LoVo (cell line): ENCODE measurements around the gene HRH2.
"Not testable (repeated sequence)": the region's sequence is repeated elsewhere in the genome, so short reads cannot be mapped to it uniquely, and the experiment has no call there.

Source experiments
- DNase-seq: peaks from one replicate; pipeline ENCODE4 v3.0.0-alpha.2; 2016; ENCODE audit warnings: low spot score

The HRH2 gene

DNA sequence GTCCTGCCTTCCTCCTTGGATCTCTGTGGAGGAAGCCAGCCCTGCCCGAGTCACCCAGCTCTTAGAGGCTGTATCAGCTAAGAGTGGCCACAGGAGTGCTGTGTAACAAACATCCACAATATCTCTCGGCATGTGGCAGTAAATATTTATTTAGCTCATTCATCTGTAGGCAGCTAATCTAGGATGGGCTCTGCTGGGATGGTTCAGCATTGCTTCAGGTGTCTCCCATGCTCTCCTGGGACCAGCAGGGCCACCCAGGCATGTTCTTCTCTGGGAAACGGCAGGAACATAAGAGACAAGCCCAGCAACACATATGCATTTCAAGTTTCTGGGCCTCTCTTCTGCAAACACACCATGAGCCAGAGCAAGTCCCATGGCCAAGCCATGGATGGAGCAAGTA, 56.1 kb downstream of the HRH2 start:
- DNase-seq: no peak

DNA sequence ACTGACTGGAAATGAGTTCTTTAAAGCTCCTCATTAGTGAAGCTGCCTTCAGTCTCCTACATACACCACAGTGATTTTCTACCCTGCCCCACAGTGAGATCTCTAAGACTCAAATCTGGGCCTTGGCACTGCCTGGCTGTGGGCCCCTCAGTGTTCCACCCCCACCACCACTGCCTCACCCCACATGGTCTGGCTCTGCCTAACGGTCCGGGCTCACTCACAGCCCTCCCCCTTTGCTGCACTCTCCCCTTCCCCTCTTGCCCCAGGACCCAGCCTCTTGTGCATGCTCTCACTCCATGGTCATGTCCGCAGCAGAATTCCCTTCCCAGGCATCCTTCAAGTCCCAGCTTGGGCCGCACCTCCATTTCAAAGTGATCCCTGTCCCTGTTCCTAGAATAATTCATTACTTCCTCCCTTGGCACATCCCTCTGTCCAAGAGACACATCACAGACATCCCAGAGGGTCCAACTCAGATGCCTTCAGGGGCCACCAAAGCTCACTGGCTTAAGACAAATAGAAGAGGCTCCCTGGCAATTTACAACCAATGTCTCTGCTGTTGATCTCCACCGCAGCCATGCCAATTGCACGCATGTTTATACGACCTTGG, 56.7 kb downstream of the HRH2 start:
- no peak for DNase-seq

DNA sequence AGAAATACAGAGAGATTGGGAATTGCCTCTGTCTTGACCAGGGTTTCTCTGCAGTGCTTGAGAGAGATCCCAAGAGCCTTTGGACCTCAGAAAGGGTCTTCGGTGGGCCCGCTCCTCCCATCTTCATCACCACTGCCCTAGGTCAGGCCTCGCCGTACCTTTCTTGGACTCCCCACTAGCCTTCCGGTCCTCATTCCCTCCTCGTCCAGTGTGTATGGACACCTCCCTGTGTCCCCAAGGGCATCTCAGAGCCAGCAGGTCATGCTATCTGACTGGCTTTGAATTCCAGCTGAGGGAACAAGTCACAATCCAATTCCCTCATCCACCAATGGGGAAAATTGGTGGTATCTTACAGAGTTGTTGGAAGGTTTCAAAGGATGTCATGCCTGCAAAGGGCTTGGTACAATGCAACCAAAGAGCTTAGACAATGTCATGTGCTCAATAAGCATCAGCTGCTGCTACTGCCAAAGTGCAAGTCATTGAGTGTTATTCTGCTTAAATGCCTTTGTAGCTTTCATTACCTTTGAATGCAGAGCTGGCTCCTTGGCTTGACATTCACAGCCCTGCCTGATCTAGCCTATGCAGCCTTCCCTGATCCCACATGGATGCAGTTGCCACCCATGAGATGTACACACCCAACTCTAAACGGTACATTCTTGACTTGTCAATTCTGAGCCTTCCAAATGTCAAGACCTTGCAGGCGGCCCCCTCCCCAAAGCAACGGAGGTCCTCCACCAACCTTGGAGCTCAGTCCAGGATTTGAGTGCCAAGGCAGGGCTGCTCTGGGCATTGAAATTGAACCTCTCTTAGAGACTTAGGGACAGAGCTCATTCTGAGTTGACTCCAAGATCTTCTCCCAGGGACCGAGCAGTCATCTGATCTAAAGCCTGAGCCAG, 58.0 kb downstream of the HRH2 start:
- no peak for DNase-seq

DNA sequence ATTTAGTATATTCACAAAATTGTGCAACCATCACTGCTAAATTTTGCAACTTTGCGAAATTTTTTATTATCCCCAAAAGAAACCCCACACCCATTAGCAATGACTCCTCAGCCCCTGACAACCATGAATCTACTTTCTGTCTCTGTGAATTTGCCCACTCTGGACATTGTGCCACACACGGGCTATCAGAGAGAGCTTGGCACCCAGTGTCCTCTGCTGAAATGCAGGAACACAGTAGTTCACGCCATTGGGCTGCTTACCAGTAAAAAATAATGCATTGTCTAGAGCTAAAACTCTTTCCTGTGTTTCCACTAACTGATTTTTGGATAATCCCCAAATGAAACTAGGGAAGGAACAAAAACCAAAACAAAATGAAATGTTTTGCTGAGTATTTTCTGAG, 60.0 kb downstream of the HRH2 start:
- DNase-seq: no peak

DNA sequence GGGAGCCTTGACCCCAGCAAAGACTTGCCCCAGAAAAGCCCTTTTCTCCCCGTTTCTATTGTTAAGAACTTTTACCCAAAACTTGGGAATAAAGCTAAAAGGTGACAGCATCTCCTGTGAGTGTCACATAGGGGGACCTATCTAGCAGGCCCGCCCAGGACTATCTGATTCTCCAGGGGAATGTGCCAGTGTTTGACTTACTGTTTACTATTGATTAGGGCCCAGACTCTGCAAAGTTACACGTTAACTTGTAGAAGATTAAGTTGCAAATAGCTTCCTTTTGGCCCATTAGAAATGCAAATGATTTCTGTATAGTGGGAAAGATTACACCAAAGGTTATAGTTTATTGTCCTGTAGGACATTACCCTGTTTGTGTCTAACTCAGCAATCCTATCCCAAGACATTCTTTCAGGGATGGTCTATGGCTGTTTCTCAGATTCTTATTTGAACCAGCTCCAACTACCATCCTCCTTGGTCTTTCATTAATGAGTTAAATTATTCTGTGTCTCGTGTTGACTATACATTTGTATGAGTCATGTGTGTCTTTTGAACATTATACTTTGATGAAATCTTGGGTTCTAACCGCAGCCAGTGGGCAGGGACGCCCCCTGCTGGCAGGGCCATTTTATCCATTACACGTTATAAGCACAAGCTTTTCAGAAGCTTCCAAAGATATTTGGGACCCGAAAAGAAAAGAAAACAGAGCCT, 60.7 kb downstream of the HRH2 start:
- DNase-seq: peak; percentile 21

DNA sequence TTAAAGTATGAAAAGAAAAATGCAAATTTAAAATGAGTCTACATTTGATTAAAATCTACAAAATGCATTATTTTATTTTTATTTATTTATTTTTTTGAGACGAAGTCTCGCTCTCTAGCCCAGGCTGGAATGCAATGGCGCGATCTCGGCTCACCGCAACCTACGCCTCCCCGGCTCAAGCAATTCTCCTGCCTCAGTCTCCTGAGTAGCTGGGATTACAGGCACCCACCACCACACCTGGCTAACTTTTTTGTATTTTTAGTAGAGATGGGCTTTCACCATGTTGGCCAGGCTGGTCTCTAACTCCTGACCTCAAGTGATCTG, 61.2 kb downstream of the HRH2 start:
- DNase-seq: not testable (repeated sequence)

DNA sequence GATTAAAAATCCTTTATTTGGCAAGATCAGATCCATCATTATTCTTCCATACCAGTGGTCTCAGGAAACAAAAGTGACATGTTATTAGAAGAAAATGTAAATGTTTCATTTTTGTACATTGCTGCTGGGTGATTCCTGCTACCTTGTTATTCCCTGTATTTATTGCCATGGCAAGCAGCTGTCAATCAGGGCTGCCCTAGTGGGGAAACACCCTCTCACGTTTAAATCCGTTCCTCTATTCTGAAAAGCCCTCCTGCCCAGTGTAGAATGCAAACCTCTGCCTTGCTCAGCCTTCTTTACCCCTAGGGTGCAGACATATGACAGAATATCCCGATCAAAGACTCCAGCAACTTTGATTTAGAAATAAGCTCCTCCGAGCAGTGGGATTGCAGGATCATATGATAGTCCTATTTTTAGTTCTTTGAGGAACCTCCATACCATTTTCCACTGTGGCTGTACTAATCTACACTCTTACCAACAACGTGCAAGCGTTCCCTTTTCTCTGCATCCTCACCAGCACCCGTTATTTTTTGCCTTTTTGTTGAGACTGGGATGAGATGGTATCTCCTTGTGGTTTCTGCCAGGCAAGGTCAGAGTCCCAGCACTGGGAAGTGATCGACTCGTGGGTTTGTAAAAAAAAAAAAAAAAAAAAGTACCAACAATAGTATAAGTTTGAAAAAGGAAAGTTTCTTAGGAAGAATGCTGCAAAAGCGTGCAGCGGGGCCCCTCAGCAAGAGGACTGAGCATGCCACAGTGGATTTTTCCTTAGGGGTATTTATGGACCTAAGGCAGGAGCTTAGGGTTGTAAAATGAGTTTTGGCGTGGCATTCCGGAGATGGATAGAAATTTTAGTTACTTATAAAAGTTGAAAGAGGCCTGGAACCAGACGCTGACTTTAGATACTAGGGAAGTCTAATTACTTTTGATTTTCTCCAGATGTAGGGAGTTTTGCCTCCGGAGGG, 66.7 kb downstream of the HRH2 start:
- no peak for DNase-seq

DNA sequence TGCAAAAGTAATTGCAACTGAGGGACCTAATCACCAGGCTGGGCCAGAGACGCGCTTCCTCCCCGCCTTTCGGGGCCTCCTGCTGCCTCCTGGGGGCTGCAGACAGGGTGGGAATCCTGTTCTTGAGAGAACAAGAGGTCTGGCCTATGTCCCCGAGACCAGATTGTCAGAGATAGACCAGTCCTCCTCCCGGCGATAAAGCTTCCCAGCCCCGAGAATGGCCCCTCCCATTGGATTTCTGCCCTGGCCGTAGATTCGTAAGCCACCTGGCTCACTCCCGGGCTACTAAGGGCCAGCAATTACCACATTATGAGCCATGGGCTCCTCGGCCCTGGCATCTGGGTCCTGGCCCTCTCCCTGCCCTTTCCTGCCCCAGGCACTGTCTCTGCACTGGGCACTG, 70.4 kb downstream of the HRH2 start:
- no peak for DNase-seq

DNA sequence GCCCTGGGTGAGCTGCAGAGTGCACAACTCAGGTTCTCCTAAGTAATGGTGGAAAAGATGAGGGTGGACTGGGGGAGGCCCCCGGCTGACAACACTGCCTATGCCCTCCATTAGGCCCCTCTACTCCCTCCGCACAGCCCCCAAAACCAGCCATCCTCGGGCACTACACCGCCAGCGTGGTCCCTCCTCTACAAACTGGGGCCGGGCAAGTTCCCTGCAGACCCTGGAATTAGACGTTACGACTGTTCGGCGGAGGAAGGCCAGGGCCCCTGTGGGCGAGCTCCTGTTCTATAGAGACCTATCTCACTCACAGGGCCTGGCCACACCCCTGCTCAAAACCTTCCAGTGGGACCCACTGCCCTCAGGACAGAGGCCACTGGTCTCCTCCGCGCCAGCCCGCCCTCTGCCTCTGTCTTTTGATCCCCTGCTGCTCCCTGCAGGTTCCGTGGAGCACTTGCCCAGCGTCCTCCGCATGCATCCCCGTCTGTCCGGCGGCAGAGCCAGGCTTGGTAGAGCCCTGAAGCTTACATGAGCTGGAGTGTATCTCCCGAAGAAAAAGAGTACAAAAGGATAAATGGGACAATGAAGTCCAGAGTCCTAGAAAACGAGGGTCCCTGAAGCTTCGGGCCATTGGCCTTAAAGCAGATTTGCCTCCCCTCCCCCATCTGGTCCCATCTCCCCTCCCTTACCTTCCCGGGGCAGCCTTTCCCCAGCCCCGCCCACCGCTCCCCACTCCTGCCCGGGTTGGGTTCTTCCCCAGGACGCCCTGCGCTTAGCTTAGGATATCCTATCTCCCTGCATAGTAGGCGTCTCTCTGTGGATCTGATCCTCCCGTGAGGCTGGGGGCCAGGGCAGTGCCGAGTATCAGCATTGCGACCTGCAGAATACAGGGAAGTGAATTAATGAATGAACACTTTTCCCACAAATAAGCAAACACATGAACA, 71.3 kb downstream of the HRH2 start:
- DNase-seq: no peak

DNA sequence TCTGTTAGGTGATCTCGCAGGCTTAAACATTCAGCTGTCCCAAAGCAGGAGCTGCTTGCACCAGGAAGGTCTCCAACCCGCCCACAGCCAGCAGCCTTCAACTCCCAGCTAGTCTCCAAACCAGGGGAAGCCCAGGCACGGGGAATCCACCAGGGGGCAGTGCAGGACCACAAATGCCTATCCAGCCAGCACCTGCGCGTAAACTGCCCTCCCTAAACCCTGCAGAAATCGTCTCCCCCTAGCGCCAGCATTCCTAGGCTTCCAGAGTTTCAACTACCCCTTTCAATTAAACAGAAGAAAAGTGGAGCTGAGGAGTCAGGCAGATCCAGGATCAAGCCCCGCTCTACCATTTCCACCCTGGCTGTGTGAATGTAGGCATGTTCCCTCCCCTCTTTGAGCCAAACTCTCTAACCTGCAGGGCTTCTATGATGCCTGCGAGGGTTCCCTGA, 72.0 kb downstream of the HRH2 start:
- DNase-seq: peak; percentile 86

DNA sequence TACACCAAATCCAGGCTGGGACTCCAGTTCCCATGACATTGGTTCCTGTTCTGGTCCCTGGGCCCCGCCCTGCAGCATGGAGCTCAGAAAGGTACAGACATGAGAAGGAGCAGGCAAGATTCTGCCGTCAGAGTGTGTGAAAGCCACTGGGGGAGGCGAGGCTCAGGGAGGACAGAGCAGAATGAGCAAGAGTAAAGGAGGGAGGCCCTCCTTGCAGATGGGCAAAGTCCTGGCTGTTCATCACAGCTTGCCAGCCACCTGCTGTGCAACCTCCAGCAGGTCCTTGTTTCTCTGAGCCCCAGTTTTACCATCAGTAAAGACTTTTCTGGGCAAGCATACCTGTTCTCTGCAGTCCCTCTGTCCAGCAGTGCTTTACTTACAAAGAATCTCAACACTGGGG, 73.3 kb downstream of the HRH2 start:
- DNase-seq: no peak

DNA sequence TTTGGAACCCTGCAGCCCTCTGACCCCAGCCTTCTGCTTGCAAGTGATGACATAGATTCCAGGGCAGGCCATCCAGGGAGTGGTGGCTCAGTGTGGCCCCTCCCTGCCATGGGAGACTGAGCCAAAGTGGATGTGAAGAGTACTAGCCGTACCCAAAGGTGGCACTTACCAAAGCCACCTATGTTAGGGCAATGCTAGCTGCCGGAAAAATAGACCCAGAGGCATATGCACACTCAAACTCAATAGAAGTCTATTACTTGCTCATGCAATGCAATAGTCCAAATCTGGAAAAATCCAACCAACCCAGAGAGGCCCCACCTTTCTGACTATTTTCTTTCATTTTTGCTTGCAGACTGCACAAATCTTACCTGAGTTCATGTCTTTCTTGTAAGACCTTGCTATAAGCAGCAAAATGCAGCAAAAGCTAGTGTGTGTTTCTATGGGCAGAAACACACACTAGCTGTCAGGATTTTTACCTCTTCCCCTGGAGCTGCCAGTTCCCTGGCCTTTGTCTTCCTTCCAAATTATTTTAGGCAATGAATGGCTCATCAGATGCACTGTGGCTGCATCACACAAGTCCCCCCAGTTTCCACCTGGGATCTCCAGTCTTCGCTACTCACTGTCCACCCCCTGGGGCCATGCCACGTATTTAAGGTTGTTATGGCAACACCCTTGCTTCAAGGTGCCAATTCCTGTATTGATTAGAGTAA, 74.0 kb downstream of the HRH2 start:
- DNase-seq: no peak

DNA sequence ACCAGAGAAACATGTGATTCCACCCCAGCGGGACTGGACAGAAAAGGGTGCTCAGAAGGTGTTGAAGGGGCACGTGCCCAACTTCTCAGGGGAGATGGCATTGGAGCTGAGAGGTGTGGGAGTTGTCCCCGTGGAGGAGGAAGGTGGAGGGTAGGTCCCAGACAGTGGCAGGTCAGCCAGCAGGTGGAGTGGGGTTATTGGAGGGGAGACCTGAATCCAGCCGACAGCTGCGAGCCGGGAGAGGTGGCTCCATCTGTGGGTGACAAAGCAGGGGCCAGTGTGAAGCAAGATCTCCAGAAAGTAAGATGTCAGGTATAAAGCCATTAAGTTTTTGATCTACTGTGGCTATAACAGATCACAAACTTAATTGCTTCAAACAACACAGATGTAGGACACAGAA, 75.1 kb downstream of the HRH2 start:
- no peak for DNase-seq

DNA sequence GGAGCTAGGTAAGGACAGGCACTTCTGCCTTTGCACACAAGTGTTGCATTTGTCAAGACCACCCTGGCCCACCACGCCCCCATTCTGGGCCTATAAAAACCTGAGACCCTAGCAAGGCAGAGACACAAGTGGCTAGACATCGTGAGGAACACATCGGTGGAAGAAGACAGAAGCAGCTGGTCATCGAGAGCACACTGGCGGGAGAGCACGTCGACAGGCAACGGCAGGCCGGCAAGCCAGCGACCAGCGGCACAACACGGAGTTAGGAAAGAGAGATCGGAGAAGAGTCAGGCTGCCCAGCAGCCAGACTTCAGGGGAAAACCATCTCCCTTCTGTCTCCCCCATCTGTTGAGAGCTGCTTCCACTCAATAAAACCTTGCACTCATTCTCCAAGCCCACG, 76.1 kb downstream of the HRH2 start:
- no peak for DNase-seq

DNA sequence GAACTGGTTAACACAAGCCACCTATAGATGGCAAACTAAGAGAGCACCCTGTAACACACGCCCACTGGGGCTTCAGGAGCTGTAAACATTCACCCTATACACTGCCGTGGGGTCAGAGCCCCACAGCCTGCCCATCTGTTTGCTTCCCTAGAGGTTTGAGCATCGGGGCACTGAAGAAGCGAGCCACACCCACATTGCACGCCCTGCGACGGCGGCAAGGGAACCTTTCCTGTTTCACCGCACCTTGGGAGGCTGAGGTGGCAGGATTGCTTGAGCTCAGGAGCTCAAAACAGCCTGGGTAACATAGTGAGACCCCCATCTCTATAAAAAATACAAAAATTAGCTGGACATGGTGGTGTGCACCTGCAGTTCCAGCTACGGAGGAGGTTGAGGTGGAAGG, 76.6 kb downstream of the HRH2 start:
- no peak for DNase-seq

DNA sequence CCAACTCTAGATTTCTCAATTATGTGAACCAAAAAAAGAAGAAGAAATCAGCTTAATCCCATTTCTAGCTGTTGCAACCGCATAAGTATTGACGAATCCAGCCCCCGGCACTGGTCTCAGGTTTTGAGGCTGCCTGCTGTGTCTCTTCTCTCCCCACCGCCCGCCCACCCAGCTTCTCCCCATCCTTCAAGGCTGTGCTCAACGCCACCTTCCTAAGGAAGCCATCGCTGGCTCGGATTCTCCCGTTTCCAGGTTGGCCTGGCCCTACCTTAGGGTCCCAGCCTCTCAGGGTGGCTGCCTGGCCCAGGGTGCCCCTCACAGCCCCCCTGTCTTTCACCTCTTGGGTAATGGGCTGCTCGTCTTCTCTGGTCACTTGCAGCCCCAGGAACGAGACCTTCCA, 77.8 kb downstream of the HRH2 start:
- no peak for DNase-seq

DNA sequence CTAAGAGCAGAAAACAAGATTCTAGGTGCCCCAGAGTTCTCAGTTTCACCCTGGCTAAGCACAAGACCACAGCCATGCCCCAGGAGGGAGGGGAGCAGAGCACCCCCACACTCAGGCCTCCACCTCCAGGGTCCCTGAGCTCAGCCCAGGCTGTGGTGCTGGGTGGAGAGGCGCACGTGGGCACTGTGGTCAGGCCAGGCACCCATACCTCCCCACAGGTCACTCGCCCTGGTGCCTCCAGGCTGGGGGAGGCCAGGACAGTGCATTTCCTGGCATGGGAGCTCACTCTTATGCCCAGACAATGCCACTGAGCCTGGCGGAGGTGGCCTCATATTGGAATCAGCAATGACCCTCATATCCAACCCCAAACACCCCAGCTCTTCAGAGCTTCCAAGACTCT, 78.8 kb downstream of the HRH2 start:
- no peak for DNase-seq

DNA sequence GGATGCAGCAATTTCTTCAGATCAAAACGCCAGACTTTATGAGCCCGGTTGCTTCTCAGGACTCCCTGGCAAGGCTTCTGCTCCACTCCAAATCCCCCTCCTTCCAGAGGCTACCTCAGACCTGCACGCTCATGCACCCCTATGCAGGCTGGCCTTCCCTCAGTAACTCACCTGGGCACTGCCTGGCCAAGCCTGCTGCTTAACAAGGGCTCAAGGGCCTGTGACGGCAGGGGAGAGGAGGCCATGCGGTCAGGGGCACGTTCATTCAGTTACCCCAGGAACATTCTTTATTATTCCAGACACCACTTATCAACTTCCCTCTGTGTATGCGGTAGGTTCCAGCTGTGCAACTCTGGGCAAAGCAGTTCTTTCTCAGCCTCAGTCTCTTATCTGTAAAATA, 79.6 kb downstream of the HRH2 start:
- DNase-seq: no peak

DNA sequence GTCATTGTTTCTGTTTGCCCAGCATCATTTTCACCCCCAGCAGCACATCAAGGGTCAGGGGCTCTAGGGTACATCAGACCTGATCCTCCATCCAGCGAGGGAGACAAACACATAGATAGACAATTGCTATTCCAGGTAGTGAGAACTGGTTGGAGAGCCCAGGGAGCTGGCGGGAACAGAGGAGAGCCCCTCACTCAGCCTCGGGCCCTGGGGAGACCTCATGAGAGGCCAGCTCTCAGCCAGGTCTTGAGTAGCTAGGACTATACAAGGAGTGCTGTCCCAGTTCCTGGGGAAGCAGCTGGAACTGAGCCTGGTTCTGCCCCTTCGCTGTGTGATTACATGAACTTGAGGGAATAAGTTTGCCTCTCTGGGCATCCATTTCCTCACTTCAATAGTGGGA, 80.3 kb downstream of the HRH2 start:
- no peak for DNase-seq

DNA sequence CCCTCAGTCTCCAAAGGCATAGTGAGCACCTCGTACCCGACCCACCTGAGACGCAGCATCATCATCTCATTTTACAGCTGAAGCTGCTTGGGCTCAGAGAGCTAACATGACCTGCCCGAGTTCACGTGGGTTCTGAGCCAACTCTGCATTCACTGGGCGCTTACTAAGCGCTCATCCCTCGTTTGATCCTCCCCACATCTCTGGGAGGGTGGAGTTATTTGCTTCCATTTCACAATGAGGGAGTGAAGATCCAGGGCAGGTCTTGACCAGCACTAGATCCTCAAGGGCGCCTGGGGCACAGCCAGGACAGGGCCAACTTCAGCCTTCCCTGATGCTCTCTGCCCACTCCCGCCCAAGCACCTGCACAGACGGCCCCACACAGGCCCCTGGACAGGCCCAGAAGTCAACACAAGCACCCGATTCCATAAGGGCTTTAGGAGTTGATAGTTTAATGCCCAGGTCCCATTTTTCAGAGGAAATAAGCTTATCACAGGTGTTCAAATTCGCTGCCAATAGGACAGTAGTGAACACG, 80.8 kb downstream of the HRH2 start:
- no peak for DNase-seq
